HG02852 (cell line): ENCODE data around the gene SUSD2.
"Not testable (repeated sequence)": the region's sequence is repeated elsewhere in the genome, so short reads cannot be mapped to it uniquely, and the experiment has no call there.

ENCODE experiments used
- ATAC-seq: cut with Tn5 transposase; IDR thresholded peaks from one replicate; pipeline ENCODE4 v1.9.1; 2021; ENCODE audit warnings: mild to moderate bottlenecking, moderate library complexity; ENCODE audit not compliant: unreplicated experiment

SUSD2 gene

DNA sequence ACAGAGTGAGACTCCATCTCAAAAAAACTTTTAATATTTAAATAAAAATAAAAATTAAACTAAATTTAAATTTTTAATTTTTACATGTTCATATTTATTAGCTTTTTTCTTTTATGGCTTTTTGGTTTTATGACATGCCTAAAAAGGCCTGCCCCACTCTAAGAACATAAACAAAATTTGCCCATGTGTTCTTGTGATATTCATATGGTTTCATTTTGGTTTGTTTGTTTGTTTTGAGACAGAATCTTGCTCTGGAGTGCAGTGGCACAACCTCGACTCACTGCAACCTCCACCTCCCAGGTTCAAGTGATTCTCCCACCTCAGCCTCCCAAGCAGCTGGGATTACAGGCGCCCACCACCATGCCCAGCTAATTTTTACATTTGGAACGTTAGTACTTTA, 27.7 kb downstream of the SUSD2 start:
- ATAC-seq: no peak

DNA sequence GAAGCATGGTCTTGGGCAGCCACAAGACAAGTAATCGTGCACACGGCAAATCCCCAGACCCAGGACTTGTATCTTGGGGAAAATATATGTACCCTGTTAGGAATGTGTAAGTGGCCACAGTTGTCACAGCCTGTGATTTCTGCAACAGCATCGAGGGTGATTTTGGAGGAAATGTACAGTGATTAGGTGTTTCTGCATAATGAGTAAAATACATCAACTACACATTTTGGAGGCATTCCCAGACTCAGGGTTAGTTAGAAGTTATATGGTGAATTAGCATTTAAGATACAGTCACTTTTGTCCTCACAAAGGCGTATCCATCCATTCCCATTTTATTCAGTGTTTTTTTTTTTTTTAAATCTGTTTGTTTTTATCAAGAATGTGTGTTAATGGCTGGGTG, 28.4 kb downstream of the SUSD2 start:
- no peak for ATAC-seq

DNA sequence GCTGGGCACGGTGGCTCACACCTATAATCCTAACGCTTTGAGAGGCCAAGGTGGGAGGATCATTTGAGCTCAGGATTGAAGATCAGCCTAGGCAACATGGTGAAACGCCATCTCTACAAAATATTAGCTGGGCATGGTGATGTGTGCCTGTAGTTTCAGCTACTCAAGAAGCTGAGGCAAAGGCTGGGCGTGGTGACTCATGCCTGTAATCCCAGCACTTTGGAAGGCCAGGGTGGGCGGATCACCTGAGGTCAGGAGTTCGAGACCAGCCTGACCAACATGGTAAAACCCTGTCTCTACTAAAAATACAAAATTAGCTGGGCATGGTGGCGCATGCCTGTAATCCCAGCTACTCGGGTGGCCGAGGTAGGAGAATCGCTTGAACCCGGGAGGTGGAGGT, 29.1 kb downstream of the SUSD2 start:
- not testable (repeated sequence) for ATAC-seq

DNA sequence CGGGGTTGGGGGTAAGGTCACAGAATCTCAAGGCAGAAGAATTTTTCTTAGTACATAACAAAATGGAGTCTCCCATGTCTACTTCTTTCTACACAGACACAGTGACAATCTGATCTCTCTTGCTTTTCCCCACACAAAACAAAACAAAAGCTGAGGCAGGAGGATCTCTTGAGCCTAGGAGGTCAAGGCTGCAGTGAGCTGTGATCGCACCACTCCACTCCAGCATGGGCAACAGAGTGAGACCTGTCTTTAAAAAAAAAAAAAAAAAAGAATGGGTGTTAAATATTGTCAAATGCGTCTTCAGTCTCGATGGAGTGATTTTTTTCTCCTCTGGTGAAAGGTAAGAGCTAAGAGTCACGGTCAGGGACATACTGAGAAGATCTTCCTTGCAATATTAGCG, 30.4 kb downstream of the SUSD2 start:
- not testable (repeated sequence) for ATAC-seq

DNA sequence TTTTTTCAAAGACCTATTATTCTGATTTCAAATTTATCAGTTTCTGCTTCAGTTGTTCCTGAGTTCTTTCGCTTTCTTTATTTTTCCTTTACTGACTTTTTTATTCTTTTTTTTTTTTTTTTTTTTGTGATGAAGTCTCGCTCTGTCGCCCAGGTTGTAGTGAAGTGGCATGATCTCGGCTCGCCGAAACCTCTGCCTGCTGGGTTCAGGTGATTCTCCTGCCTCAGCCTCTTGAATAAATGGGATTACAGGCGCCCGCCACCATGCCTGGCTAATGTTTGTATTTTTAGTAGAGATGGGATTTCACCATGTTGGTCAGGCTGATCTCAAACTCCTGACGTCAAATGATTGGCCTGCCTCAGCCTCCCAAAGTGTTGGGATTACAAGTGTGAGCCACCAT, 31.8 kb downstream of the SUSD2 start:
- ATAC-seq: not testable (repeated sequence)

DNA sequence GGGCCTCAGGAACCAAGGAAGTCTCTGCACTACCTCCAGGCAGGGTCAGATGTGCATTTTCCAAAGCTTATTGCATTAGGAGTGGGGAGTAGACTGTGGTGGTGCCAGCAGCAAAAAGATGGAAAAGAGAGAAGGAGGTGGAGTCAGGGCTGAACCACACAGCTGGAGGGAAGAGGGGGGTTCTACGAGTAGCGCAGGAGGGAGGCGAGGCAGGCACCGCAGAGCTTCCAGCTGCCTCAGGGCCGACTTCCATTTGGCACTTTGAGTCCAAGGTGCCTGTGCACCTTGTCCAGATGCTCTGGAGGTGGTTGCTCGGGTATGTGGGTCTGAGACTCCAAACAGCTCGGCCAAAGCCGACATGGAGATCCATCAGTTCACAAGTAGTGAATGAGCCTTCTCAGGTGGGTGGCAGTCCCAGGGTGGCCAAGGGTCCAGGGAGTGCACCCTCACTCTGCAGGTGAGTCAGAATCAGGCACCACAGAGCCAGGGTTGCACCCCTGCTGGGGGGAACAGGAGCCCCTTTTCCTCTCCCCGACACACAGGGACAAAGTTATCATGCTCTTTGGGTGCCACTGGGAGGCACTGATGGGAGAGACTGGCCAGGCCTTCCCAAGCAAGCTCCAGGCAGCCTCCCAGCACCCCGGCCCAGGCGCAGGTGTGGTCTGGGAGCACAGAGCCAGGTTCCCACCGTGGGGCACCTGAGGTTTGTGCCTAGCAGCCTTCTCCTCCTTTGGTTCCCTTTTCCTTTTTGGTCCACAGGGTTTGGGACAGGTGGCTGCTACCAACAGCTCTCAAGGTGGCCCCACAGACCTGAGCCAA, 33.4 kb downstream of the SUSD2 start:
- ATAC-seq: no peak

DNA sequence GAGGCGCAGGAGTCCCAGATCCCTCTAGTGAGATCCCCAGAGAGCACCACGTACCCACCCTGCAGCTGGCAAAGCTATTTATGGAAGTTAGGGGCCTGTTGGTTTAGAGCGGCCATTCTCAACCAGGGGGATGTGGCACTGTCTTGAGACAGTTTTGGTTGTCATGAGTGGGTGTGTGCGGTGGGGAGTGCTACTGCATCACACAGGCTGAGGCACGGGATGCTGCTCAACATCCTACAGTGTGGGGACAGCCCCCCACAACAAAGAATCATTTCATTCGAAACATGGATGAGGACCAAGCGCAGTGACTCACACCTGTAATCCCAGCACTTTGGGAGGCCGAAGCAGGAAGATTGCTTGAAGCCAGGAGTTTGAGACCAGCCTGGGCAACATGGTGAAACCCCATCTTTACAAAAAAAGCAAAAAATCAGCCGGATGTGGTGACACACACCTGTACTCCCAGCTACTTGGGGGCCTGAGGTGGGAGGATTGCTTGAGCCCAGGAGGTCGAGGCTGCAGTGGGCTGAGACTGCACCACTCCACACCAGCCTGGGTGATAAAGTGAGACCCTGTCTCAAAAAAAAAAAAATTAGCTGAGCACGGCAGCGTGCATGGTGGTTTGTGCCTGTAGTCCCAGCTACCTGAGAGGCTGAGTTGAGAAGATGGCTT, 35.4 kb downstream of the SUSD2 start:
- no peak for ATAC-seq

DNA sequence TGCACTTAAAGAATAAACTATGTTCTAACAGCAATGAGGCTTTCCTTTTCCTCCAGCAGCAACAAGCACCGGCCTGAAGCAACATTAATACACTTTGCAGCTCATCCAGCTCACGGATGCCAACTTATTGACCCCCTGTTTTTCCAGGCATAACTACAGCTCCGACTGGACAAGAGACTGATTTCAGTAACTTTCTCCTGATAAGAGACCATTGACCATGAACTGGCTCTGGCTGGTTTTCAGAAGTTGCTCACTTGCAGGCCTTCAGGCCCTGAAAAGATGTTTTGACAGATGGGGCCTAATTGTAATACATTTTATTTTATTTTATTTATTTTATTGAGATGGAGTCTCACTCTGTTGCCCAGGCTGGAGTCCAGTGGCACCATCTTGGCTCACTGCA, 36.1 kb downstream of the SUSD2 start:
- no peak for ATAC-seq

DNA sequence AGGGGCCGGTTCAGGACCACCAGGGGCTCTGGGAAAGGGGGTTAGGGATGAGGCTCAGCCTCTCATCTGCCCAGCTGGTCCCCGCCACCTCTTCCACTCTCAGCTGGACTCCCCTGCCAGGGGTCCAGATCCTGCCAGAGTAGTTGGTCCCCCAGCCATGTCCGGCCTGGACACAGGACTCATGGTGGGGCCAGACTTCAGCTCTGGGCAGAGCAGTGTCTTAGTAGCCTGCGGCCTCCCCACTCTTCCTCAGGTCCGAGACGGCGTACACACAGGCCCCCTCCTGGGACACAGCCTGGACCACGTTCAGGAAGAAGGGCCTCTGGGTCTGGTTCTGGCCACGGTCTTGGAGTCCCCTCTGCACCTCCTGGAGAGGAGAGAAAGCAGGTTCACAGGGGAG, 38.5 kb downstream of the SUSD2 start:
- ATAC-seq: no peak

DNA sequence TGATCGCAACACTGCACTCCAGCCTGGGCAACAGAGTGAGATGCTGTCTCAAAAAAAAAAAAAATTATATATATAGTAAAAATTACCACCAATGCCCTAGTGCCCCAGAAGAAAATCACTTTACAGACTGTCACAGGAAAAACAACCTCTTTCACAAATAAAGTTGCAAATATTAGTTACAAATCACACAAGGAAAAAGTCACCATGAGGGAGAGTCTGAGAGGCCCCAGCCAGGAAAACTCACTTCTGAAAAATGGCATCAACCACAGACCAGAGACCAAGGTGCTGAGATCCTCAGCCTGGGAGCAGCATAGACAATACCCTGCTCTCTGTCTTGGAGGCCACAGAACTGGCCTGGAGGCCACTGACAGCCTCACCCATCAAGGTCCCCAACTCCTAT, 43.2 kb downstream of the SUSD2 start:
- no peak for ATAC-seq

DNA sequence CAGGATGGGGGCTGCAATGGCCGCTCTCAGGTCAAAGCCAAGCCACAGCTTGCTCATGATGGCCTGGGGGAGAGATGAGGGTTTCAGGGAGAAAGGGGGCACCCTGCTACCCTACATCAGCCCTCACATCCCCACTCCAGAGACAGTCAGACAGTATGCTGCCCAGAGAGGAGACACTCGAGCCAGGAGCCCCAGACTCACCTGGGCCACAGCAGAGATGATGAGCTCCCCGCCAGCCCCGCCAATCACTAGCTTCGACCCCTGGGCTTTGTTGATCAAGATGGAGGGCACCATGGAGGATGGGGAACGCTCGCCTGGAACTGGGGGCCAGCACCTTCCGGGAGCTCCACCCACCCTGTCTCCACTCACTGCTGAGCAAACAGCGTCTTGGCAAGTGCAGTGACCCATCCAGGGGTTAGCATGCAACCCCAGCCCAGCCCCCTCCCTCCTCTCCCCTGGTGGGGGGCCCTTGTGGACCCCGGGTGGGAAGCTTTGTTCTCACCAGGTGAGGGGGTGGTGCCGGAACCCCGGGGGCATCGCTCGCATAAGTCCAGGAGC, 43.8 kb downstream of the SUSD2 start:
- no peak for ATAC-seq

DNA sequence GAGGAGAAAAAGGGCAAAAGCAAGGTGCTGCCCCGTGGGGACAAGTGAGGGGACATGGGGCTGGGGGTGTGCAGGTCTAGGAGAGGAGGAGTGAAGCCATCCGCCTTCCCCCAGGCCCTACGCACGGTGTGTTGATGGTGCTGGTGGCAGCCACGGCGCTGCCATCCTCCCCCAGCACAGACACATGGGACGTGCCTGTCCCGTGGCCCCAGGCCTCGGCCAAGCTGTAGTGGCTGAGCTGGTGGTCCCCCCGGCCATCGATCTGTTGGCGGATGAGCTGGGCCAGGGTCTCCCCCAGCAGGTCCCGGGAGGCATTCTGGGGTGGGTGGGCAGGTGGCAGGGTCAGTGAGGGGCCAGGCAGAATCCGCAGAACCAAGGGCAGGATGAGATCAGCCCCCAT, 44.7 kb downstream of the SUSD2 start:
- ATAC-seq: no peak

DNA sequence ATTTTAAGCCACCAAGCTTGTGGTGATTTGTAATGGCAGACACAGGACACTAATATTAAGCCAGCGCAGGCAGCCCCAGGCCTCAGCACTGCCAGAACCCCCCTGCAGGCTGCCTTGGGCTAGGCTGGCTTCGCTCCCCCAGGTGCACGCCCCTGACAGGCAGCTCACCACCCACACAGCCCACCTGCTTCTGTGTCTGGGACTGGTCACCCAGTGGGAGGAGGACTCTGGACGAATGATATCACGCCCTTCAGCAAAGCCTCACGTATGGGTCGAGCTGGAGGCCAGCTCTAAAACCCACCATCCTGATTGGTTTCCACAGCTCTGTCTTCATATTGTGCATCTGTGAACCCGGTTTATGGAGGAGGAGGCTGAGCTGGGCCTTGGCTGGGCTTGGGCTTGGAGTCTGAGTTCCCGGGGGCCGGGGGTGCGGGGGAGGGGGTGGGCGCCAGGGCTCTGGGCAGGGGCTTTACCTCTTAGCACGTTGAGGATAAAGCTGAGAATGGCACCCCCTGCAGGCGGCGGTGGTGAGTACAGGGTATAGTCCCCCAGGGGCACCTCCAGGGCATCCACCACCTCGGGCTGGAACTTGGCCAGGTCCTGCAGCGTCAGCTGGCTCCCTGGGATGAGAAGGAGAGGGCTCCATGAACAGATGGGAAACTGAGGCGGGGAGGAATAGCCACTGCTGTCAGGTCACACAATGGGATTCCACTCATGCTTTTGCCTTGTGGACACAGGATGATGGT, 49.8 kb downstream of the SUSD2 start:
- ATAC-seq: no peak

DNA sequence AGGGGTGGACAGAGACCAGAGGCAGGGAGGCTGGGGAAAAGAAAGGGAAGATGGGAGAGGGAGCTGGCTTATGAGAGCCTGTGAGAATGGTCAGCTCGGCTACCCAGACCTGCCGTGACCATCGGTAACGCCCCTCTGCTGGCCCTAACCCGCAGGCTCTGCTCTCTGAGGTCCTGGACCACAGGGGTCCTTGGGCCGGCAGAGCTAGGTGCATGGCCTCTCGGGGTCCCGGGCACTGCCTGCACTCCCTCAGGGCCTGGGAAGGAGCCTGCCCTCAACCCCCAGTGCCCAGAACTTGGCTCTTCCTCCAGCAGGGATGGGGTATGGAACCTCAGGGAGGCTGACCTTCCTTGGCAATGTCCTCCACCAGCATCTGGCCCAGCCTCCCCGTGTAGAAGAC, 50.4 kb downstream of the SUSD2 start:
- no peak for ATAC-seq

DNA sequence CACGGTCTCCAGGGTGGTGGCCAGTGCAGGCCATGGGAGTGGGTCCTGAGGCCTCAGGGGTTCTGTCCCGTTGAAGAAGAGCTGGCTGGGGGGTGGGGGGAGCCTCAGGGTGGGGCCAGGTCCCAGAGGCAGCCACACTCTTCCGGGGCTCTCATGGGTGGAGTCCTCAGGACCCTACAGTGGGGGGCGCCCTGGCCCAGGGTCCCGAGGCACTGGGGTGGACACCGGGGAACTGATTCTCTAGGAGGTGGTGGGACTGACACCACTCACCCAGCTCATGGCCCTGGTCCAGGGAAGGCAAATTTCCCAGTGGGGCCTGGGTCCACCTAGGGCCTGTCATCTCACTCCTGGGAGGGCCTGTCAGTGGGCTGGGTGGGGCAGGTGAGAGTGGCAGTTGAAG, 50.8 kb downstream of the SUSD2 start:
- no peak for ATAC-seq

DNA sequence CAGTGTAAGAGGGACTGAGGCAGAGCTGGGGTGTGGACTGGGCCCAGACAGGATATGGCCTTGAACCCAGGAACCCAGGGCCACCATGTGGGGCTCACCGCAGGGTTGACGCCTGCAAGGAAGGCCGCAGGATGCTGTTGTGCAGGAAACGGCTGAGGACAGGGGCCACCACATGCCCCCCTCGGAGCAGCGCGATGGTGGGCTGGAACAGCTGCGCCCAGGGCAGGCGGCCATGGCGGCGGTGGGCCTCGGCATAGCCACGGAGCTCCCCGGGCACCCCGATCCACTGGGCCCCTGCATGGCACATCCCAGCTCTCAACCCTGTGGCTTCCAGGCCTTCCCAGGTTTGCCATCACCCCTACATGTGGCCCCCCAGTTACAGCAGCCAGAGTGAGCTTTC, 51.4 kb downstream of the SUSD2 start:
- no peak for ATAC-seq

DNA sequence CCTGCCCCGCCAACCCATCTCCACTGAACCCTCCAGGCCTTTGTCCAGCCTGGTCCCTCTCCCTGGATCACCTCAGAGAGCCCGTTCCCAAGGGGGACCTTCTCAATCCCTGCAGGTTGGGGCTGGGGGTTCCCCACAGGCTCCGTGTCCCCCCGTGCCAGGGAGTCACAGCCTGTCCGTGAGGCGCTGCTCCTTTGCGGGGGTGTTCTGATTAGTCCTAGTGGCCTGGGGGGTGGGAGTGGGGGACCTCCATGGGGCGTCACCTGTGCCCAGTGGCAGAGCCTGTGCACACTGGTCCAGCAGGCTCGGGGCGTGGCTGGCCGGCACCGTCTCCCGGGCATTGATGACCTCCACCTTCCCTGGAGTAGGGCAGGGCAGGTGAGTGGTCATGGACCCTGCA, 51.9 kb downstream of the SUSD2 start:
- ATAC-seq: no peak

DNA sequence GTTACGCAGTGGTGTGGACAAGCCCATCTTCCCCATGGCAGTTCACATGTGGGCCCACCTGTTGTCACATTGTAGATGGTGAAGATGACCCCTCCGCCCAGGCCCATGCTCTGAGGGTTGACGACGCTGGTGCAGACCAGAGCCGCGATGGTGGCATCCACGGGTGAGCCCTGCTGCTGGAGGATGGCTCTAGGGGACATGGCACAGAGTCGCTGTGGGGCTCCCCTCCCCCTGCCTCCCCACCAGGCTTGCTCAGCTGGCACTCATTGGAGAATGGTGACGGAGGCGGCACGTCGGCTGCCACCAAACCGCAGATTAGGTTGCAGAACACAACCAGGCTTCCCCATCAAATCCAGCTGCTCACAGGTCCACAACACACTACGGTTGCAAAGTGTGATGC, 52.5 kb downstream of the SUSD2 start:
- ATAC-seq: no peak

DNA sequence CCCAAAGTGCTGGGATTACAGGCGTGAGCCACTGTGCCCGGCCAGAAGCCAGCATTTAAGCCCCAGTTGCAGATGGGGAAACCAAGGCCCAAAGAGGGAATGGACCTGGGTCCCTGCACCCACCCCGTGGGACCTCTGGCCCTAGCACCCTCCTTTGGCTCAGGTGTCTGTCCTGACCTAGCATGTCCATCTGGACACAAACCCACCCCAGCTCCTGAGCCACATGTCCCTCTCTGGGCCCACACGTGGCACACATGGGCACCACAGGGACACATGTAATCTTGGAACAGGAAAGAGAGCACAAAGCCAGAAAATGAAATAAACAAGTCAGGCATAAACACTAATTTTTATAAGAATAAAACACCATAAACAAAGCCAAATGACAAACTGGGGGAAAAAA, 54.0 kb downstream of the SUSD2 start:
- ATAC-seq: no peak

DNA sequence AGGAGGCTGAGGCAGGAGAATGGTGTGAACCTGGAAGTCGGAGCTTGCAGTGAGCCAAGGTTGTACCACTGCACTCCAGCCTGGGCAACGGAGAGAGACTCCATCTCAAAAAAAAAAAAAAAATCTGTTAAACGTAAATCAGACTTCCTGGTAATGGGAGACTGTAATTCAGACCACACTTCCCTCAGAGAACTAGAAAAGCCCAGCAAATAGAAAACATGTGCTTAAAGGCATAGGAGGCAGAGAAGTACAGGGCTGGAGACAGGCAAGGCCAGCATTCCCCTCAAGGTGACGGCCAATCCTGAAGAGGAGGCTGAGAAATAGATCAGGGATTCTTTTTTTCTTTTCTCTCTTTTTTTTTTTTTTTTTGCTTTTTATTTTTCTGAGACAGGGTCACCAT, 55.4 kb downstream of the SUSD2 start:
- no peak for ATAC-seq

DNA sequence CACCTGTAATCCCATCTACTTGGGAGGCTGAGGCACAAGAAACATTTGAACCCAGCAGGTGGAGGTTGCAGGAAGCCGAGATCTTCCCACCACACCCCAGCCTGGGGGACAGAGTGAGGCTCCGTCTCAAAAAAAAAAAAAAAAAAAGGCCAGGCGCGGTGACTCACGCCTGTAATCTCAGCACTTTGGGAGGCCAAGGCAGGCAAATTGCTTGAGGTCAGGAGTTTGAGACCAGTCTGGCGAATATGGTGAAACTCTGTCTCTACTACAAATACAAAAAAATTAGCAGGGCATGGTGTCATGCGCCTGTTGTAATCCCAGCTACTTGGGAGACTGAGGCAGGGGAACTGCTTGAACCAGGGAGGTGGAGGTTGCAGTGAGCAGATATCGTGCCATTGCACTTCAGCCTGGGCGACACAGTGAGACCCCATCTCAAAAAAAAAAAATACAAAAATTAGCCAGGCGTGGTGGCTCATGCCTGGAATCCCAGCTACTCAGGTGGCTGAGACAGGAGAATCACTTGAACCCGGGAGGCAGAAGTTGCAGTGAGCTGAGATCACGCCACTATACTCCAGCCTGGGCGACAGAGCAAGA, 56.9 kb downstream of the SUSD2 start:
- not testable (repeated sequence) for ATAC-seq
